Fibroblast of mammary gland (primary cell): ENCODE results near the gene CPEB1.
A peak's percentile ranks its signal among the peaks of the same experiment; 100 is the strongest.

Experiments
- DNase-seq: peaks from one replicate; pipeline ENCODE4 v3.0.0-alpha.2; 2010; ENCODE audit warnings: low read depth
- H3K4me3 ChIP-seq: 2 replicates; pipeline ENCODE4 v1.5.1; 2011; ENCODE audit warnings: low read depth, mild to moderate bottlenecking, low read length, moderate library complexity; ENCODE audit not compliant: control insufficient read depth
- CTCF ChIP-seq: conservative IDR thresholded peaks from 2 replicates; pipeline ENCODE4 v1.5.1; 2011; ENCODE audit warnings: low read depth, low read length, inconsistent platforms; ENCODE audit not compliant: control insufficient read depth, insufficient read depth

CPEB1 gene

GRCh38 chr15:82663186-82663600, 16.0 kb upstream of the CPEB1 start:
- DNase-seq = peak; percentile 47

GRCh38 chr15:82662641-82663040, 15.5 kb upstream of the CPEB1 start:
- no peak overlapping the region for H3K4me3 ChIP-seq
- no peak for TF ChIP-seq CTCF
- no peak for DNase-seq

More at GRCh38 chr15:82663186-82663600, 16.0 kb upstream of the CPEB1 start:
- TF ChIP-seq CTCF = no peak
- no peak overlapping the region for H3K4me3 ChIP-seq

- no peak for TF ChIP-seq CTCF
- no peak overlapping the region for H3K4me3 ChIP-seq
- no peak for DNase-seq
Measured at GRCh38 chr15:82660378-82660777, 13.2 kb upstream of the CPEB1 start.

- no peak for TF ChIP-seq CTCF
- H3K4me3 ChIP-seq = no peak overlapping the region
- DNase-seq = no peak
Measured at GRCh38 chr15:82656641-82657266, 9.6 kb upstream of the CPEB1 start.

- no peak for TF ChIP-seq CTCF
- DNase-seq = no peak
- H3K4me3 ChIP-seq = no peak overlapping the region
Measured at GRCh38 chr15:82655606-82656005, 8.4 kb upstream of the CPEB1 start.

- H3K4me3 ChIP-seq = no peak overlapping the region
- no peak for DNase-seq
- no peak for TF ChIP-seq CTCF
Measured at GRCh38 chr15:82653483-82654168, 6.5 kb upstream of the CPEB1 start.
